Measurements from ENCODE around the gene CACFD1.

The CACFD1 gene

GRCh38 chr9:133457233-133457632 is 2.5 kb upstream of the CACFD1 start:
- DNase-seq: peak; percentile 49
- no peak overlapping the region for H3K4me3 ChIP-seq (ENCODE audit: low read depth, low read length)
- TF ChIP-seq CTCF (IDR thresholded peaks at IDR 0.05; ENCODE audit: low read depth, low read length): no peak
- H3K27ac ChIP-seq: peak overlapping the region; percentile 47
- no peaks in the 10 kb centered on the region for H3K9me3 ChIP-seq (ENCODE audit: severe bottlenecking)
- H3K27me3 ChIP-seq (ENCODE audit: insufficient read depth, low read depth, severe bottlenecking): no peaks in the 10 kb centered on the region
- no peaks in the 10 kb centered on the region; the same call in 1 of the 2 replicates for H3K36me3 ChIP-seq

GRCh38 chr9:133457748-133458147 is 2.0 kb upstream of the CACFD1 start:
- no peak overlapping the region for H3K27ac ChIP-seq
- H3K9me3 ChIP-seq (ENCODE audit: severe bottlenecking): no peaks in the 10 kb centered on the region
- no peak for TF ChIP-seq CTCF (IDR thresholded peaks at IDR 0.05; ENCODE audit: low read depth, low read length)
- no peaks in the 10 kb centered on the region; the same call in 1 of the 2 replicates for H3K36me3 ChIP-seq
- H3K4me3 ChIP-seq (ENCODE audit: low read depth, low read length): no peak overlapping the region
- no peak for DNase-seq
- no peaks in the 10 kb centered on the region for H3K27me3 ChIP-seq (ENCODE audit: insufficient read depth, low read depth, severe bottlenecking)

GRCh38 chr9:133458643-133459312 is 1.0 kb upstream of the CACFD1 start:
- Histone ChIP-seq H3K27ac (peak overlapping the region; percentile 4; the same call in 1 of the 2 replicates), H3K27me3 (ENCODE audit: insufficient read depth, low read depth, severe bottlenecking) (no peaks in the 10 kb centered on the region), H3K4me3 (ENCODE audit: low read depth, low read length) (peak overlapping the region; percentile 43), H3K9me3 (ENCODE audit: severe bottlenecking) (no peaks in the 10 kb centered on the region), H3K36me3 (peaks cover 5% of the 10 kb centered on the region)
- DNase-seq: no peak
- no peak for TF ChIP-seq CTCF (IDR thresholded peaks at IDR 0.05; ENCODE audit: low read depth, low read length)

- H3K27ac ChIP-seq: peak overlapping the region; percentile 99
Measured at GRCh38 chr9:133460405-133461175, 812 bp downstream of the CACFD1 start.

GRCh38 chr9:133461975-133462374 is 2.2 kb downstream of the CACFD1 start:
- Histone ChIP-seq H3K27me3 (ENCODE audit: insufficient read depth, low read depth, severe bottlenecking) (no peaks in the 10 kb centered on the region), H3K9me3 (ENCODE audit: severe bottlenecking) (no peaks in the 10 kb centered on the region), H3K27ac (peak overlapping the region; percentile 99; the same call in 1 of the 2 replicates), H3K4me3 (ENCODE audit: low read depth, low read length) (no peak overlapping the region), H3K36me3 (peaks cover 20% of the 10 kb centered on the region)
- peak; percentile 71 for DNase-seq
- TF ChIP-seq CTCF (IDR thresholded peaks at IDR 0.05; ENCODE audit: low read depth, low read length): peak; percentile 31; the same call in 1 of the 2 replicates

More at GRCh38 chr9:133460405-133461175, 812 bp downstream of the CACFD1 start:
- DNase-seq: peak; percentile 70
- H3K4me3 ChIP-seq (ENCODE audit: low read depth, low read length): peak overlapping the region; percentile 56
- no peaks in the 10 kb centered on the region for H3K27me3 ChIP-seq (ENCODE audit: insufficient read depth, low read depth, severe bottlenecking)
- H3K9me3 ChIP-seq (ENCODE audit: severe bottlenecking): no peaks in the 10 kb centered on the region
- no peak for TF ChIP-seq CTCF (IDR thresholded peaks at IDR 0.05; ENCODE audit: low read depth, low read length)
- peaks cover 16% of the 10 kb centered on the region for H3K36me3 ChIP-seq

Data from WERI-Rb-1 (cell line).